GM21526 (cell line): ENCODE results near the gene SIK3.
"Not testable (repeated sequence)": the region's sequence is repeated elsewhere in the genome, so short reads cannot be mapped to it uniquely, and the experiment has no call there.

Source experiments
- ATAC-seq: cut with Tn5 transposase; IDR thresholded peaks from one replicate; pipeline ENCODE4 v1.9.1; 2021; ENCODE audit warnings: moderate library complexity; ENCODE audit not compliant: unreplicated experiment, low FRiP score

Gene SIK3

GRCh38 chr11:116813781-116814471 lies 284.3 kb downstream of the SIK3 start:
- ATAC-seq: no peak

GRCh38 chr11:116813170-116813569 lies 285.1 kb downstream of the SIK3 start:
- no peak for ATAC-seq

- ATAC-seq: no peak
These were observed 286.1 kb downstream of the SIK3 start for GRCh38 chr11:116812109-116812508.

GRCh38 chr11:116811194-116811593 lies 287.0 kb downstream of the SIK3 start:
- no peak for ATAC-seq

GRCh38 chr11:116808262-116809175 lies 289.7 kb downstream of the SIK3 start:
- ATAC-seq: no peak

GRCh38 chr11:116807601-116808261 lies 290.5 kb downstream of the SIK3 start:
- ATAC-seq: no peak

GRCh38 chr11:116804001-116804400 lies 294.2 kb downstream of the SIK3 start:
- ATAC-seq: no peak

- not testable (repeated sequence) for ATAC-seq
These were observed 296.6 kb downstream of the SIK3 start for GRCh38 chr11:116801662-116802061.

- ATAC-seq: no peak
These were observed 297.6 kb downstream of the SIK3 start for GRCh38 chr11:116800610-116801009.

GRCh38 chr11:116798368-116798767 lies 299.9 kb downstream of the SIK3 start:
- no peak for ATAC-seq

GRCh38 chr11:116797816-116798215 lies 300.4 kb downstream of the SIK3 start:
- ATAC-seq: no peak

GRCh38 chr11:116796548-116796947 lies 301.7 kb downstream of the SIK3 start:
- no peak for ATAC-seq

- no peak for ATAC-seq
These were observed 303.4 kb downstream of the SIK3 start for GRCh38 chr11:116794851-116795250.

GRCh38 chr11:116793772-116794097 lies 304.5 kb downstream of the SIK3 start:
- no peak for ATAC-seq
